Heart right ventricle (tissue), 16 donors: ENCODE results near the gene EFNA3. TPM values are rescaled to one million over a fixed set of nuclear protein-coding genes. Genes with fewer than 3 reads are reported as not detected.
"Not testable (repeated sequence)": the region's sequence is repeated elsewhere in the genome, so short reads cannot be mapped to it uniquely, and the experiment has no call there.

ENCODE experiments used
- ATAC-seq, 8 donors: fragments of 200-7000 bp; cut with Tn5 transposase; one replicate each; pipeline ENCODE4 v1.9.1; 2020; ENCODE audit warnings: mild to moderate bottlenecking in 8 of 8, moderate library complexity in 8 of 8, moderate number of reproducible peaks in 1 of 8
- DNase-seq, 2 donors: peaks; one replicate each; pipeline ENCODE4 v3.0.0-alpha.2; 2020
- H3K27ac ChIP-seq, 10 donors: fragments of 200-600 bp; sonication (generic) in 2 of 10; one replicate each; pipeline versions ENCODE4 v1.5.0 to v1.8.0; 2020 to 2022; ENCODE audit warnings: mild to moderate bottlenecking in 3 of 10
- H3K27me3 ChIP-seq, 7 donors: fragments of 200-600 bp; one replicate each; pipeline ENCODE4 v1.8.0; 2021 to 2022; ENCODE audit warnings: mild to moderate bottlenecking in 2 of 7
- H3K36me3 ChIP-seq, 9 donors: fragments of 200-600 bp; sonication (generic) in 1 of 9; one replicate each; pipeline versions ENCODE4 v1.5.0 to v1.8.0; 2020 to 2022; ENCODE audit warnings: mild to moderate bottlenecking in 2 of 9
- H3K4me1 ChIP-seq, 9 donors: fragments of 200-600 bp; sonication (generic) in 1 of 9; one replicate each; pipeline versions ENCODE4 v1.5.0 to v1.8.0; 2020 to 2022; ENCODE audit warnings: mild to moderate bottlenecking in 4 of 9
- H3K4me3 ChIP-seq, 10 donors: fragments of 200-600 bp; sonication (generic) in 2 of 10; one replicate each; pipeline versions ENCODE4 v1.5.0 to v1.8.0; 2020 to 2022; ENCODE audit warnings: mild to moderate bottlenecking in 7 of 10, moderate library complexity in 2 of 10
- H3K9me3 ChIP-seq, 11 donors: fragments of 200-600 bp in 10 of 11; sonication (generic) in 2 of 11; one replicate each; pipeline versions ENCODE4 v1.5.0 to v1.8.0; 2013 to 2022; ENCODE audit warnings: mild to moderate bottlenecking in 2 of 11, control low read depth in 1 of 11, moderate library complexity in 1 of 11
- CTCF ChIP-seq, 9 donors: fragments of 200-600 bp; sonication (generic) in 2 of 9; IDR thresholded peaks; one replicate each; pipeline versions ENCODE4 v1.5.0 to v1.8.0; 2021 to 2022; ENCODE audit warnings: antibody characterized with exemption in 9 of 9, mild to moderate bottlenecking in 5 of 9, moderate library complexity in 1 of 9
- WGBS, 2 donors: extraction: QIAGEN DNeasy Blood & Tissue Kit; methylation state at CpG; one replicate each; pipeline ENCODE4 v1.1.7; 2013; ENCODE audit warnings: inconsistent platforms in 1 of 2; 5-methylcytosine and 5-hydroxymethylcytosine counted together
- intact Hi-C, 10 donors: fragments of 100-400 bp; cut with DNase I; formaldehyde crosslinking; loops; one replicate each; pipeline versions ENCODE4 v1.11.1 to v1.14.2; 2022
- polyA plus RNA-seq, 2 donors: library from polyadenylated mRNA; stranded (reverse); fragments of 200-250 nt; gene quantifications; one replicate each; pipeline ENCODE4 v1.2.3, GENCODE V29; 2013
- total RNA-seq, 10 donors: library from RNA; stranded (reverse); fragmentation: NEBNext Ultra II Directional in 3 of 10; extraction: Animal tissue kit (Norgen Biotek cat#: 25700) in 3 of 10; gene quantifications; one replicate each; pipeline versions ENCODE4 v1.2.1 to v1.2.4, GENCODE V29; 2021 to 2023
- donor health status: Arrhythmogenic right ventricular cardiomyopathy.
- donor health status: ischemic (EF 13 %, LVEDD 7.1; RV severe dilation, severe dysfunction).
- donor health status: healthy with polysubstance abuse.
- donor health status: DM: no; HTN: yes; CAD: no.
- donor health status: DM: no; HTN: no; CAD: no.
- donor health status: ischemic (EF 25% LVEDD 6.9; RV normal size, moderate dysfunction).
- donor health status: ischemic (EF 25% LVEDD 5.7; RV mildly dilated, moderate dysfunction).
- donor health status: healthy.
- donor health status: DM: yes; HTN: yes; CAD: no.
- donor health status: Ischemic cardiomyopathy.
- donor health status: ischemic (EF 35%, LVEDD 5.7; RV mildly dilated, moderate dysfunction).
- donor health status: nonischemic (EF 11% LVEDD 7.7; RV severe dilation, severe dysfunction).
- donor health status: DM: yes; HTN: yes; CAD: no.
- donor health status: PGD.
- donor health status: ischemic (EF 29% LVEDD 5.4; RV normal size, mild dysfunction).
- donor health status: nonischemic (EF 23%, LVEDD 6.1; RV moderate dilation, normal function).

The EFNA3 gene
- total and polyA plus RNA-seq, 12 donors: 0.23 to 1.9 (median 0.47) TPM; not detected in 1

GRCh38 chr1:155117610-155118009, 39.0 kb downstream of the EFNA3 start:
- Histone ChIP-seq H3K36me3 (no peaks in the 10 kb centered on the region), H3K27me3 (peaks cover 0 to 4% (median 0%) of the 10 kb centered on the region in 7 donors), H3K4me3 (no peak overlapping the region), H3K27ac (no peak overlapping the region), H3K4me1 (no peaks in the 10 kb centered on the region), H3K9me3 (no peaks in the 10 kb centered on the region)
- 66 to 74% methylated on average over 4 of the region's 4 CpGs for WGBS, 2 donors
- no peak for TF ChIP-seq CTCF (IDR thresholded peaks at IDR 0.05)
- no peak for DNase-seq
- ATAC-seq: no peak
- intact Hi-C loops: no loop called here

GRCh38 chr1:155118090-155118489, 39.5 kb downstream of the EFNA3 start:
- H3K27ac ChIP-seq, H3K4me3 ChIP-seq, DNase-seq, H3K27me3 ChIP-seq, H3K36me3 ChIP-seq, H3K9me3 ChIP-seq, intact Hi-C loops, H3K4me1 ChIP-seq, ATAC-seq: not testable (repeated sequence)
- 88 to 91% methylated on average over 7 of the region's 7 CpGs for WGBS, 2 donors

GRCh38 chr1:155120253-155120652, 41.6 kb downstream of the EFNA3 start:
- Histone ChIP-seq H3K27ac (no peak overlapping the region), H3K4me3 (no peak overlapping the region), H3K36me3 (no peaks in the 10 kb centered on the region), H3K9me3 (no peaks in the 10 kb centered on the region), H3K4me1 (peaks cover 0 to 15% (median 6%) of the 10 kb centered on the region in 9 donors), H3K27me3 (peaks cover 0 to 6% (median 0%) of the 10 kb centered on the region in 7 donors)
- 60 to 62% methylated on average over 6 of the region's 6 CpGs for WGBS, 2 donors
- intact Hi-C loops: no loop called here
- ATAC-seq: no peak
- no peak for TF ChIP-seq CTCF (IDR thresholded peaks at IDR 0.05)
- DNase-seq: no peak

GRCh38 chr1:155121249-155121648, 42.6 kb downstream of the EFNA3 start:
- no peak for TF ChIP-seq CTCF (IDR thresholded peaks at IDR 0.05)
- WGBS, 2 donors: 78 to 85% methylated on average over 2 of the region's 2 CpGs
- Histone ChIP-seq H3K36me3 (no peaks in the 10 kb centered on the region), H3K4me3 (no peak overlapping the region), H3K27ac (no peak overlapping the region), H3K4me1 (peaks cover 6 to 25% (median 14%) of the 10 kb centered on the region in 9 donors), H3K9me3 (no peaks in the 10 kb centered on the region), H3K27me3 (peaks cover 0 to 16% (median 0%) of the 10 kb centered on the region in 7 donors)
- no peak for DNase-seq
- ATAC-seq: no peak
- intact Hi-C loops: no loop called here

GRCh38 chr1:155122308-155122707, 43.7 kb downstream of the EFNA3 start:
- intact Hi-C loops: no loop called here
- H3K27ac ChIP-seq: no peak overlapping the region
- H3K4me3 ChIP-seq: no peak overlapping the region
- no peaks in the 10 kb centered on the region for H3K36me3 ChIP-seq
- ATAC-seq: no peak
- peaks cover 10 to 36% (median 22%) of the 10 kb centered on the region in 9 donors for H3K4me1 ChIP-seq
- DNase-seq: no peak
- no peak for TF ChIP-seq CTCF (IDR thresholded peaks at IDR 0.05)
- peaks cover 0 to 26% (median 0%) of the 10 kb centered on the region in 7 donors for H3K27me3 ChIP-seq
- no peaks in the 10 kb centered on the region for H3K9me3 ChIP-seq
- 84 to 91% methylated on average over 2 of the region's 2 CpGs for WGBS, 2 donors
